HG02588 (cell line): ENCODE results near the gene JAKMIP1.
"Not testable (repeated sequence)": the region's sequence is repeated elsewhere in the genome, so short reads cannot be mapped to it uniquely, and the experiment has no call there.

ENCODE experiments used
- ATAC-seq: cut with Tn5 transposase; IDR thresholded peaks from one replicate; pipeline ENCODE4 v1.9.1; 2021; ENCODE audit warnings: mild to moderate bottlenecking, moderate library complexity; ENCODE audit not compliant: unreplicated experiment

Gene JAKMIP1

GRCh38 chr4:6021831-6022606 is 178.3 kb downstream of the JAKMIP1 start:
- no peak for ATAC-seq

- ATAC-seq = no peak
These were observed 179.7 kb downstream of the JAKMIP1 start for GRCh38 chr4:6020613-6021012.

- ATAC-seq = no peak
These were observed 180.8 kb downstream of the JAKMIP1 start for GRCh38 chr4:6019316-6020263.

- no peak for ATAC-seq
These were observed 182.0 kb downstream of the JAKMIP1 start, which contains the start of gene C4orf50 for GRCh38 chr4:6018331-6018730. Gene C4orf50, minus strand, starts transcription at chr4:6018431.

- no peak for ATAC-seq
These were observed 182.5 kb downstream of the JAKMIP1 start for GRCh38 chr4:6017800-6018199.

- no peak for ATAC-seq
These were observed 183.3 kb downstream of the JAKMIP1 start for GRCh38 chr4:6017030-6017429.

- ATAC-seq = no peak
These were observed 186.8 kb downstream of the JAKMIP1 start for GRCh38 chr4:6013564-6013963.

GRCh38 chr4:6012200-6012599 is 188.1 kb downstream of the JAKMIP1 start:
- no peak for ATAC-seq

- no peak for ATAC-seq
These were observed 188.7 kb downstream of the JAKMIP1 start for GRCh38 chr4:6011686-6012085.

GRCh38 chr4:6011271-6011671 is 189.1 kb downstream of the JAKMIP1 start:
- ATAC-seq = no peak

GRCh38 chr4:6010789-6011188 is 189.6 kb downstream of the JAKMIP1 start:
- ATAC-seq = no peak

GRCh38 chr4:6009452-6009851 is 190.9 kb downstream of the JAKMIP1 start:
- ATAC-seq = no peak

- ATAC-seq = no peak
These were observed 191.5 kb downstream of the JAKMIP1 start for GRCh38 chr4:6008766-6009385.

- ATAC-seq = no peak
These were observed 192.2 kb downstream of the JAKMIP1 start for GRCh38 chr4:6008092-6008551.

GRCh38 chr4:6005175-6005574 is 195.2 kb downstream of the JAKMIP1 start:
- ATAC-seq = no peak

- ATAC-seq = not testable (repeated sequence)
These were observed 196.9 kb downstream of the JAKMIP1 start for GRCh38 chr4:6003485-6003884.

- no peak for ATAC-seq
These were observed 197.4 kb downstream of the JAKMIP1 start for GRCh38 chr4:6002926-6003325.

GRCh38 chr4:6002492-6002833 is 197.9 kb downstream of the JAKMIP1 start:
- no peak for ATAC-seq

- no peak for ATAC-seq
These were observed 198.5 kb downstream of the JAKMIP1 start for GRCh38 chr4:6001680-6002491.

- no peak for ATAC-seq
These were observed 200.5 kb downstream of the JAKMIP1 start for GRCh38 chr4:5999830-6000365.
